ENCODE data around the gene USP36. TPM values are rescaled to one million over a fixed set of nuclear protein-coding genes. Genes with fewer than 3 reads are reported as not detected.
"Not testable (repeated sequence)": the region's sequence is repeated elsewhere in the genome, so short reads cannot be mapped to it uniquely, and the experiment has no call there.

The USP36 gene
- total RNA-seq, 2 experiments from 2014 or later, result 79.0 to 92.9 TPM

- no peaks in the 10 kb centered on the region for H3K36me3 Mint-ChIP-seq (ENCODE audit: low read depth)
- H3K9me3 Mint-ChIP-seq, result no peaks in the 10 kb centered on the region
- peaks cover 43% of the 10 kb centered on the region for H3K4me1 Mint-ChIP-seq
- ChIA-PET CTCF (interaction anchor here (1.3 kb wide), 1 partner anchor 19 kb away, joined by 3 read pairs; no protein-coding TSS in a partner anchor), POLR2A (no interaction called here)
- H3K27me3 Mint-ChIP-seq, result peaks cover 5% of the 10 kb centered on the region
- H3K4me3 Mint-ChIP-seq, result peak overlapping the region; percentile 34
- DNase-seq, result peak; percentile 28
- H3K27ac Mint-ChIP-seq, result peak overlapping the region; percentile 83
Measured at GRCh38 chr17:78879635-78880186, 39.1 kb upstream of the USP36 start.

- peak overlapping the region; percentile 83 for H3K27ac Mint-ChIP-seq
- no peaks in the 10 kb centered on the region for H3K36me3 Mint-ChIP-seq (ENCODE audit: low read depth)
- ChIA-PET CTCF (interaction anchor here (1.3 kb wide), 1 partner anchor 19 kb away, joined by 3 read pairs; no protein-coding TSS in a partner anchor), POLR2A (interaction anchor here (0.7 kb wide), 1 partner anchor 13 kb away, joined by 5 read pairs; no protein-coding TSS in a partner anchor)
- H3K4me1 Mint-ChIP-seq, result peaks cover 43% of the 10 kb centered on the region
- no peaks in the 10 kb centered on the region for H3K9me3 Mint-ChIP-seq
- H3K4me3 Mint-ChIP-seq, result peak overlapping the region; percentile 34
- no peak for DNase-seq
- H3K27me3 Mint-ChIP-seq, result peaks cover 5% of the 10 kb centered on the region
Measured at GRCh38 chr17:78878871-78879527, 38.4 kb upstream of the USP36 start.

DNA sequence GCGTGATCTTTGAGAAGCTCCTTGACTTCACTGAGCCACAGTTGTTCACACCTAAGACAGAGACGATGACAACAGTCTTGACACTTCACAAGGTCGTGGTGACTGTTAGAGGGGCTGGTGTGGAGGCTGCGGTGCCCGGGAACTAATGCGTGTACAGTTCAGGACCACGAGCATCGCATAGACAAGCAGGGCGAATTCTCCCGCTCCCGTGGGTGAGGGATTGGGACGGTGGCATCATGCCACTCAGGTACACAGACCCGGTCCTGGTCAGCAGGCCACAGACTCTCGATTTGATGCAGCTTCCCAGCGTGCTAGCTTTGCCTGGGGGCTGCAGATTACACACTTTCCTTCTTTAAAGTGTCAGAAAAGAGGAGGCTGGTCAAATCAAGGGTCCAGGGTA is 37.6 kb upstream of the USP36 start:
- Mint-ChIP-seq H3K4me3 (no peak overlapping the region), H3K27ac (peak overlapping the region; percentile 9), H3K36me3 (ENCODE audit: low read depth) (no peaks in the 10 kb centered on the region), H3K27me3 (peaks cover 5% of the 10 kb centered on the region), H3K4me1 (peaks cover 38% of the 10 kb centered on the region), H3K9me3 (no peaks in the 10 kb centered on the region)
- no peak for DNase-seq
- ChIA-PET CTCF (no interaction called here), POLR2A (no interaction called here)

- H3K27ac Mint-ChIP-seq; CTCF ChIA-PET; H3K9me3 Mint-ChIP-seq; H3K4me3 Mint-ChIP-seq; H3K36me3 Mint-ChIP-seq (ENCODE audit: low read depth); H3K27me3 Mint-ChIP-seq; DNase-seq: not testable (repeated sequence)
- POLR2A ChIA-PET, result interaction anchor here (0.7 kb wide), 1 partner anchor 64 kb away, joined by 3 read pairs; no protein-coding TSS in a partner anchor
- H3K4me1 Mint-ChIP-seq, result peaks cover 28% of the 10 kb centered on the region
Measured at GRCh38 chr17:78876954-78877517, 36.4 kb upstream of the USP36 start.

- CTCF ChIA-PET, result interaction anchor here (0.7 kb wide), 1 partner anchor 369 kb away, joined by 3 read pairs; no protein-coding TSS in a partner anchor
- peaks cover 5% of the 10 kb centered on the region for H3K27me3 Mint-ChIP-seq
- H3K36me3 Mint-ChIP-seq (ENCODE audit: low read depth), result no peaks in the 10 kb centered on the region
- peaks cover 28% of the 10 kb centered on the region for H3K4me1 Mint-ChIP-seq
- no peak overlapping the region for H3K27ac Mint-ChIP-seq
- no peaks in the 10 kb centered on the region for H3K9me3 Mint-ChIP-seq
- no peak overlapping the region for H3K4me3 Mint-ChIP-seq
- POLR2A ChIA-PET, result no interaction called here
- DNase-seq, result no peak
Measured at GRCh38 chr17:78876094-78876597, 35.5 kb upstream of the USP36 start.

DNA sequence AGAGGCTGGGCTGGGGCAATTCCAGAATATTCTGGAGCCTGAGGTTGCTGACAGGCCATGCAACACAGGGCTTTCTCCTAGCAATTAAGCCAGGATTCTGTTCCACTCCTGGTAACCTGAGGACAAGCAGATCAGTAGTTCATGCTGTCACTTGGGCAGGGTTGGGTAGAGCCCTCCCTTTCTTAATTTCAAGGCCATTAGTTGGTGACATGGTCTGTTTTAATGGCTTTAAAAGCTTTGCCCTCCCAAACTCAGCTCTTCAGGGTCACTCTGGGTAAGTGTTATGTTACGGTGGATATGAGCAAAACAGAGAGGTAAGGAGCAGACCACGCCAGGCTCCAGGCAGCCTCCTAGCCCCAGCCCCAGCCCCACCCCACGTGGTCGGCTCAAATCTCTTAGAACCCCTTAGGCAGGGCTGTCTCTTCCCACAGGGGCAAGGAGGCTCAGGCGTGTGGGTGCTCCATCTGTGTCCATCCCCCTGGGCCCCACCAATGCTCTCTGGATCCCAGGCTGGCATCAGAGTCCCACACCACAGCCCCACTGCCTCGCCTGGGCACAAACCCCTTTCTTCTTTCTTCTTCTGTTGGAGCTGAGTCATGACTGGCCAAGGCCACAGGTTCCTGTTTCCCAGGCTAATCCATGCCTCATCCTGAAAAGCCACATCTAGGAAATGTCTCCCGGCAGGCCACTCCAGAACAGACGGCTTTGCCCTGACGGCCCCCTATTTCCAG is 34.9 kb upstream of the USP36 start:
- Mint-ChIP-seq H3K4me3 (no peak overlapping the region), H3K9me3 (no peaks in the 10 kb centered on the region), H3K4me1 (peaks cover 28% of the 10 kb centered on the region), H3K27me3 (peaks cover 5% of the 10 kb centered on the region), H3K27ac (no peak overlapping the region), H3K36me3 (ENCODE audit: low read depth) (no peaks in the 10 kb centered on the region)
- no peak for DNase-seq
- CTCF ChIA-PET, result interaction anchor here (1.2 kb wide), 1 partner anchor 58 kb away, joined by 3 read pairs; no protein-coding TSS in a partner anchor
- POLR2A ChIA-PET, result no interaction called here

GRCh38 chr17:78873519-78874340 is 33.1 kb upstream of the USP36 start:
- CTCF ChIA-PET, result interaction anchor here (0.7 to 1.2 kb wide), 3 partner anchors 8 to 117 kb away, joined by 3 to 4 read pairs (median 4); no protein-coding TSS in a partner anchor
- no peak for DNase-seq
- POLR2A ChIA-PET, result no interaction called here
- peaks cover 2% of the 10 kb centered on the region for H3K27me3 Mint-ChIP-seq
- H3K4me3 Mint-ChIP-seq, result no peak overlapping the region
- H3K4me1 Mint-ChIP-seq, result peaks cover 13% of the 10 kb centered on the region
- no peaks in the 10 kb centered on the region for H3K36me3 Mint-ChIP-seq (ENCODE audit: low read depth)
- H3K9me3 Mint-ChIP-seq, result no peaks in the 10 kb centered on the region
- H3K27ac Mint-ChIP-seq, result no peak overlapping the region

DNA sequence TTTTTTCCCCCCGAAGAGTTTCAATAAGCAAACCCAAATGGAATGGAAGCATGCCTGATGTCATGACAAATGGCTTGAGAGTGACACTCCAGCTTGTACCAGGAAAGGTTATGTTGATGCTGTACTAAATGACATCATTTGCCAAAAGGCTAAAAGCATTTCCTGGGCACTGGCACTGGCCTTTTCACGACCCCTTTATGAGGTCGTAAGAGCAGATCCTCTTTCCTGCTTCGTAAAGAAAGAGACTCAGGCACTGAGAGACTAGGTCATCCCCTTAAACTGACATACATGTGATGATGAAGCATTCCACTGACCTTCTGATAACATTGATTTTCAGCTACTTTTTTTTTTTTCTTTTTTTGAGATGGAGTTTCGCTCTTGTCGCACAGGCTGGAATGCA is 31.9 kb upstream of the USP36 start:
- no peaks in the 10 kb centered on the region for H3K36me3 Mint-ChIP-seq (ENCODE audit: low read depth)
- peaks cover 2% of the 10 kb centered on the region for H3K27me3 Mint-ChIP-seq
- DNase-seq, result no peak
- CTCF ChIA-PET, result no interaction called here
- H3K9me3 Mint-ChIP-seq, result no peaks in the 10 kb centered on the region
- no peak overlapping the region for H3K27ac Mint-ChIP-seq
- POLR2A ChIA-PET, result interaction anchor here (0.6 kb wide), 1 partner anchor 142 kb away, joined by 3 read pairs; no protein-coding TSS in a partner anchor
- no peak overlapping the region for H3K4me3 Mint-ChIP-seq
- peaks cover 6% of the 10 kb centered on the region for H3K4me1 Mint-ChIP-seq

- H3K27me3 Mint-ChIP-seq, result peaks cover 2% of the 10 kb centered on the region
- no peak overlapping the region for H3K27ac Mint-ChIP-seq
- peaks cover 4% of the 10 kb centered on the region for H3K4me1 Mint-ChIP-seq
- ChIA-PET POLR2A (no interaction called here), CTCF (interaction anchor here (0.6 kb wide), 1 partner anchor 917 kb away, joined by 4 read pairs; no protein-coding TSS in a partner anchor)
- H3K36me3 Mint-ChIP-seq (ENCODE audit: low read depth), result no peaks in the 10 kb centered on the region
- no peak for DNase-seq
- no peaks in the 10 kb centered on the region for H3K9me3 Mint-ChIP-seq
- no peak overlapping the region for H3K4me3 Mint-ChIP-seq
Measured at GRCh38 chr17:78870621-78871020, 30.0 kb upstream of the USP36 start.

- Mint-ChIP-seq H3K36me3 (ENCODE audit: low read depth) (no peaks in the 10 kb centered on the region), H3K4me3 (no peak overlapping the region), H3K27ac (no peak overlapping the region), H3K4me1 (peaks cover 4% of the 10 kb centered on the region), H3K27me3 (no peaks in the 10 kb centered on the region), H3K9me3 (no peaks in the 10 kb centered on the region)
- POLR2A ChIA-PET, result no interaction called here
- CTCF ChIA-PET, result no interaction called here
- DNase-seq, result no peak
Measured at GRCh38 chr17:78868391-78868790, 27.8 kb upstream of the USP36 start.

- H3K27me3 Mint-ChIP-seq; POLR2A ChIA-PET; H3K4me1 Mint-ChIP-seq; H3K36me3 Mint-ChIP-seq (ENCODE audit: low read depth); H3K4me3 Mint-ChIP-seq; H3K27ac Mint-ChIP-seq; DNase-seq; H3K9me3 Mint-ChIP-seq: not testable (repeated sequence)
- CTCF ChIA-PET, result interaction anchor here (3.2 kb wide), 1 partner anchor 105 kb away, joined by 20 read pairs; no protein-coding TSS in a partner anchor
Measured at GRCh38 chr17:78867046-78867445, 26.4 kb upstream of the USP36 start.
